Measurements from ENCODE around the gene WDR45B. TPM values are rescaled to one million over a fixed set of nuclear protein-coding genes. Genes with fewer than 3 reads are reported as not detected.

Gene WDR45B
- total RNA-seq, 1 experiment from 2014 or later, result 132 TPM

- intact Hi-C loops (cut with micrococcal nuclease; ENCODE audit: unreplicated experiment) (loop anchor here (5.0 kb wide), 1 partner anchor 110 kb away; no protein-coding TSS in a partner anchor), in situ Hi-C loops (cut with HindIII; ENCODE audit: low pct_unique_long_range_greater_than_20kb, low sequenced_read_pairs) (no loop called here)
- Histone ChIP-seq H3K36me3 (ENCODE audit: control insufficient read depth, insufficient read depth, low read length) (no peaks in the 10 kb centered on the region), H3K27ac (ENCODE audit: low read length) (no peak overlapping the region), H3K4me3 (ENCODE audit: low read depth in 2 of 2, low read length in 2 of 2) (no peak overlapping the region), H3K9me3 (ENCODE audit: control insufficient read depth, insufficient read depth, low read depth, low read length) (no peaks in the 10 kb centered on the region), H3K27me3 (ENCODE audit: control insufficient read depth, insufficient read depth, low read length) (no peaks in the 10 kb centered on the region), H3K4me1 (ENCODE audit: control insufficient read depth, insufficient read depth, low read length) (no peaks in the 10 kb centered on the region)
- no peak for DNase-seq (ENCODE audit: low read depth, low spot score)
- no TSS peak for BruUV-seq (replicated peaks)
- TF ChIP-seq POLR2AphosphoS5 (IDR thresholded peaks at IDR 0.05; ENCODE audit: low read depth, low read length), result no peak
- no peak for TF ChIP-seq SIN3A (IDR thresholded peaks at IDR 0.05; ENCODE audit: borderline replicate concordance, insufficient read depth, low read depth, low read length)
- CTCF ChIA-PET, result no interaction called here
- POLR2A ChIA-PET, result no interaction called here
- ATAC-seq, result no peak
Measured at GRCh38 chr17:82666931-82667667, 18.9 kb upstream of the WDR45B start.

- in situ Hi-C loops (cut with HindIII; ENCODE audit: low pct_unique_long_range_greater_than_20kb, low sequenced_read_pairs), result no loop called here
- intact Hi-C loops (cut with micrococcal nuclease; ENCODE audit: unreplicated experiment), result loop anchor here (5.0 kb wide), 1 partner anchor 111 kb away; no protein-coding TSS in a partner anchor
Measured at GRCh38 chr17:82665891-82666290, 17.6 kb upstream of the WDR45B start.

More at GRCh38 chr17:82665891-82666290, 17.6 kb upstream of the WDR45B start:
- TF ChIP-seq POLR2AphosphoS5 (IDR thresholded peaks at IDR 0.05; ENCODE audit: low read depth, low read length), result no peak
- no peak for TF ChIP-seq CTCF (IDR thresholded peaks at IDR 0.05)
- TF ChIP-seq TCF7L2 (IDR thresholded peaks at IDR 0.05; ENCODE audit: low read depth, low read length), result no peak
- no peak for TF ChIP-seq REST (IDR thresholded peaks at IDR 0.05; ENCODE audit: insufficient read depth in 1 of 2, low read depth in 2 of 2, low read length in 1 of 2)
- TF ChIP-seq SIN3A (IDR thresholded peaks at IDR 0.05; ENCODE audit: borderline replicate concordance, insufficient read depth, low read depth, low read length), result no peak
- H3K4me3 ChIP-seq (ENCODE audit: low read depth in 2 of 2, low read length in 2 of 2), result no peak overlapping the region
- no TSS peak for BruUV-seq (replicated peaks)
- CTCF ChIA-PET, result no interaction called here
- DNase-seq (ENCODE audit: low read depth, low spot score), result no peak
- no peak for ATAC-seq
- no peak overlapping the region for H3K27ac ChIP-seq (ENCODE audit: low read length)
- H3K9me3 ChIP-seq (ENCODE audit: control insufficient read depth, insufficient read depth, low read depth, low read length), result no peaks in the 10 kb centered on the region
- H3K36me3 ChIP-seq (ENCODE audit: control insufficient read depth, insufficient read depth, low read length), result no peaks in the 10 kb centered on the region
- no peaks in the 10 kb centered on the region for H3K27me3 ChIP-seq (ENCODE audit: control insufficient read depth, insufficient read depth, low read length)
- no peaks in the 10 kb centered on the region for H3K4me1 ChIP-seq (ENCODE audit: control insufficient read depth, insufficient read depth, low read length)
- POLR2A ChIA-PET, result no interaction called here
